Measurements from ENCODE around the gene TIMD4.
"Not testable (repeated sequence)": the region's sequence is repeated elsewhere in the genome, so short reads cannot be mapped to it uniquely, and the experiment has no call there.

Gene TIMD4

DNA sequence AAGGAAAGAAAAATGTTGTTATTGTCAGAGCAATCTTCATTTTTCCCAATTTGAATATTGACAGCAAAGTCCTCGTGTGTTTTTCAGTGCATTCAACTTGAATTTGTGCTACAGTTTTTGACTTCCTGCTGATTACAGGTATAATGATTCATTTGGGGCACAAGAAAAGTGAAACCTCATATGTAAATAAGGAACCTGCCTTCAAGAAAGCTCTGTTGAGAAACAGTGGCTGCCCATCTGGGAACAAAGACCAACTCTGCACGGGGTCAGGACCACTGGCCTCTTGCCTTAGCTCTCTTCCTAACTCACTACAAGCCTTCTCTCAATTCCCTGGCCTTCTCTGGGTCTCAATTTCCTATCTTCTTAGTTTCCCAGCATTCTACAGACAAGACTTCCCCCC lies 21.0 kb downstream of the TIMD4 start:
- H3K27me3 Mint-ChIP-seq, result no peaks in the 10 kb centered on the region
- no peak overlapping the region for H3K4me3 Mint-ChIP-seq
- peak; percentile 32 for DNase-seq
- H3K9me3 Mint-ChIP-seq, result peaks cover 17% of the 10 kb centered on the region
- peaks cover 33% of the 10 kb centered on the region for H3K36me3 Mint-ChIP-seq
- H3K27ac Mint-ChIP-seq, result peak overlapping the region; percentile 90
- H3K4me1 Mint-ChIP-seq, result peaks cover 41% of the 10 kb centered on the region
- CTCF ChIA-PET, result interaction anchor here (1.0 to 2.5 kb wide), 4 partner anchors 9 to 190 kb away, joined by 3 to 21 read pairs (median 8); no protein-coding TSS in a partner anchor

DNA sequence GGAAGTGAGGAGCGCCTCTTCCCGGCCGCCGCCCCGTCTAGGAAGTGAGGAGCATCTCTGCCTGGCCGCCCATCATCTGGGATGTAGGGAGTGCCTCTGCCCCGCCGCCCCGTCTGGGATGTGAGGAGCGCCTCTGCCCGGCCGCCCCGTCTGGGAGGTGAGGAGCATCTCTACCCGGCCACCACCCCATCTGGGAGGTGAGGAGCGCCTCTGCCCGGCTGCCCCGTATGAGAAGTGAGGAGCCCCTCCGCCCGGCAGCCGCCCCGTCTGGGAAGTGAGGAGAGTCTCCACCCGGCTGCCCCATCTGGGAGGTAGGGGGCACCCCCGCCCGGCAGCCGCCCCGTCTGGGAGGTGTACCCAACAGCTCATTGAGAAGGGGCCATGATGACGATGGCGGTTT lies 22.6 kb downstream of the TIMD4 start:
- Mint-ChIP-seq H3K9me3 (peaks cover 17% of the 10 kb centered on the region), H3K4me1 (peaks cover 48% of the 10 kb centered on the region), H3K36me3 (peaks cover 31% of the 10 kb centered on the region)
- H3K27ac Mint-ChIP-seq, H3K4me3 Mint-ChIP-seq, H3K27me3 Mint-ChIP-seq, CTCF ChIA-PET, DNase-seq: not testable (repeated sequence)

DNA sequence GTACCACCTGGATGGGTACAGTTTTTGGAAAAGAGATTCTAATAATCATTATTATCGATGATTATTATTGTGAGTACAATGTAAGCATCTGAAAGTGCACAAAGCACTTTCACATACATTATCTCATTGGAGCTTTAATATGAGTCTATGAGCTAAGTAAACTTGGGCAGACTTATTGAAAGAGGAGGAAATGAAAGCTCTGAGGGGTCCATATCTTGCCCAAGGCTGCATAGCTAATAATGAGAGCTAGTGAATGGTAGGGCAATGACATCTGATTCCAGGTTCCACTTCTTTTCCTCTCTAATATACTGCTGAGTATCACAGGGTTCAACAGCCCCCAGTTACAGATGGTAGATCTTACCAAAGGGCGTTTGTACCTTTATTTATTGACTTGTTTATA lies 26.1 kb downstream of the TIMD4 start:
- Mint-ChIP-seq H3K9me3 (peaks cover 16% of the 10 kb centered on the region), H3K36me3 (peaks cover 22% of the 10 kb centered on the region), H3K4me3 (no peak overlapping the region), H3K27me3 (no peaks in the 10 kb centered on the region), H3K27ac (no peak overlapping the region), H3K4me1 (peaks cover 69% of the 10 kb centered on the region)
- CTCF ChIA-PET, result interaction anchor here (0.7 to 5.8 kb wide), 7 partner anchors 16 to 268 kb away, joined by 3 to 36 read pairs (median 3); no protein-coding TSS in a partner anchor
- no peak for DNase-seq

DNA sequence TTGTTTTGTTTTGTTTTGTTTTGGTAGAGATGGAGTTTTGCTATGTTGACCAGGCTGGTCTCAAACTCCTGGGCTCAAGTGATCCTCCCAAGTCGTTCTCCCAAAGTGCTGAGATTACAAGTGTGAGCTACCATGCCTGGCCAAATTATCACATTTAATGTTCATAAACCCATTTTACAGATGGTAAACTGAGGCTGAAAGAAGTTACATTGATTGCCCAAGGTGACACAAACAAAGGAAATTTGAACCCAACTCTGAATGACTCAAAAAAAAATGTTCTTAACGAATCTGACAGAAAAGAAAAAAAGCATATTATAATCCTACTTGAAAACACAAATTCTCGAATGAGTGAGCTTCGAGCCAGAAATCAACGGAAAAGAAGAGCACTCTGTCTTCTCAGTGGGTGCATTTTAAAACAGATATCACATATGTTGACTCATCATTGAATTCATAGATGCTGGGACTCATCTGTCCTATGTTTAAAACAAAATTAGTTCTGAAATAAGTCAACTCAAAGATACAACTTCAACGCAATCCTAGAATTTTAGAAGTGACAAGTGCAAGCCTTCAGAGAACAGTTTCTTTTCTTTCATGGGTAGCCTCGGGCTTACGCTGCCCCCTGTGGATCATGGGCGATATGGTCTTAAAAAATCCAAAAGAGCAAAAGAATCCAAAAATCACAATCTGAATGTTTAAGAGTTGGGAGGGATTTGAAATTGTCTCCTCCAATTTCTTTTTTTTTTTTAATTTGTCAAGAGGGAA lies 28.4 kb downstream of the TIMD4 start:
- peak overlapping the region; percentile 69 for H3K27ac Mint-ChIP-seq
- H3K27me3 Mint-ChIP-seq, result no peaks in the 10 kb centered on the region
- H3K4me3 Mint-ChIP-seq, result no peak overlapping the region
- peaks cover 25% of the 10 kb centered on the region for H3K36me3 Mint-ChIP-seq
- H3K4me1 Mint-ChIP-seq, result peaks cover 76% of the 10 kb centered on the region
- peak; percentile 78 for DNase-seq
- CTCF ChIA-PET, result interaction anchor here (0.6 to 5.8 kb wide), 15 partner anchors 8 to 210 kb away, joined by 3 to 36 read pairs (median 5); no protein-coding TSS in a partner anchor
- peaks cover 24% of the 10 kb centered on the region for H3K9me3 Mint-ChIP-seq

DNA sequence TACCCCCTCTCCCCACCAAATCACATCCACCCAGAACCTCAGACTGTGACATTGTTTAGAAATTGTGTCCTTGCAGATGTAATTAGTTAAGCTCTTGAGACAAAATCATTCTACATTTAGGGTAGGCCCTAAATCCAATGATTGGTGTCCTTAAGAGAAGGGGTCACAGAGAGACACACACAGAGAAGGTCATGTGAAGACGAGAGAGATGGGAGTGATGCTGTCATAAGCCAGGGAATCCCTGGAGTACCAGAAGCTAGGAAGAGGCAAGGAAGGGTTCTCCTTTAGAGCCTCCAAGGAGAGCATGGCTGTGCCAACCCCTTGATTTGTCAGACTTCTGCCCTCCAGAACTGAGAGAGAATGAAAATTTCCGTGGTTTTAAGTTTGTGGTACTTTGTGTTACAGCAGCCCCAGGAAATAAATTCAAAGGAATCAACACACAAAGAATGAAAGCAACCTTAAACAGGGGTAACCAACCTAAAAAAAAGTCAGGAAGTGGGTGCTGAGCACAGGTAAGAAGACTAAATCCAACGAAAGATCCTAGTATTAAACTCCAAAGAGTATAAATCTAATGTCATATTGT lies 33.6 kb downstream of the TIMD4 start:
- Mint-ChIP-seq H3K36me3 (peaks cover 28% of the 10 kb centered on the region), H3K4me3 (no peak overlapping the region), H3K27me3 (no peaks in the 10 kb centered on the region), H3K27ac (peak overlapping the region; percentile 86), H3K9me3 (peaks cover 20% of the 10 kb centered on the region), H3K4me1 (peaks cover 90% of the 10 kb centered on the region)
- peak; percentile 28 for DNase-seq
- CTCF ChIA-PET, result interaction anchor here (1.3 to 3.5 kb wide), 5 partner anchors 13 to 203 kb away, joined by 3 to 23 read pairs (median 5); no protein-coding TSS in a partner anchor

DNA sequence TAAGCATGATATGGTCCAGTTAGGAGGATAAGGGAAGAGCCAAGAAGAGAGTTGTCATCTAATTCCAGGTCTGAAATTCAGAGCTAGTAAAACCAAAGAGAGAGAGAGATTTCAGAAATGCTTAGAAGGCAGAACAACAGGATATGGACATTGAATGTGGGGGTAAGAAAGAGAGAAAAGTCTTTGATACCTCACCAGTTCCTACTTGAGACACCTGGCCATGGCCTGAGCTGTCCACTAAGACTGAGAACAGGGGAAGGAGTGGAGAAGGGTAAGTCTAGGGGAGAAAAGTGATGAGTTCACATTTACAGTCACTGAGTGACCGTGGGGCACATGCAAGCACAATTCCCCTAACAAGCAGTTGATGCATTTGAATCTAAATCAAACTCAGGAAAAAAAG lies 35.5 kb downstream of the TIMD4 start:
- Mint-ChIP-seq H3K36me3 (peaks cover 28% of the 10 kb centered on the region), H3K27me3 (no peaks in the 10 kb centered on the region), H3K9me3 (peaks cover 20% of the 10 kb centered on the region), H3K4me3 (no peak overlapping the region), H3K27ac (peak overlapping the region; percentile 51), H3K4me1 (peaks cover 79% of the 10 kb centered on the region)
- CTCF ChIA-PET, result interaction anchor here (1.1 to 2.5 kb wide), 4 partner anchors 12 to 91 kb away, joined by 3 to 13 read pairs (median 4); no protein-coding TSS in a partner anchor
- no peak for DNase-seq

DNA sequence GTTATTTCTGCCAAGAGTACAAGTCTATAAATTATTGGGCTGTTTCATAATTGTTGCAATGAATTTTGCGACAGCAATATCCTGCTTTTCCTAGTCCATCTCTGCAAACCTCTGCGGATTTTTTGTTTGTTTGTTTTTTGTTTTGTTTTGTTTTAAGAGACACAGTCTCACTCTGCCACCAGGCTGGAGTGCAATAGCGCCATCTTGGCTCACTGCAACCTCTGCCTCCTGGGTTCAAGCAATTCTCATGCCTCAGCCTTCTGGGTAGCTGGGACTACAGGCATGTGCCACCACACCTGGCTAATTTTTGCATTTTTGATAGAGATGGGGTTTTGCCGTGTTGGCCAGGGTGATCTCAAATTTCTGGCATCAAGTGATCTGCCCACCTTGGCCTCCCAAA lies 37.3 kb downstream of the TIMD4 start:
- H3K27me3 Mint-ChIP-seq, H3K27ac Mint-ChIP-seq, DNase-seq, H3K4me3 Mint-ChIP-seq, CTCF ChIA-PET: not testable (repeated sequence)
- Mint-ChIP-seq H3K36me3 (peaks cover 20% of the 10 kb centered on the region), H3K4me1 (peaks cover 81% of the 10 kb centered on the region), H3K9me3 (peaks cover 12% of the 10 kb centered on the region)

DNA sequence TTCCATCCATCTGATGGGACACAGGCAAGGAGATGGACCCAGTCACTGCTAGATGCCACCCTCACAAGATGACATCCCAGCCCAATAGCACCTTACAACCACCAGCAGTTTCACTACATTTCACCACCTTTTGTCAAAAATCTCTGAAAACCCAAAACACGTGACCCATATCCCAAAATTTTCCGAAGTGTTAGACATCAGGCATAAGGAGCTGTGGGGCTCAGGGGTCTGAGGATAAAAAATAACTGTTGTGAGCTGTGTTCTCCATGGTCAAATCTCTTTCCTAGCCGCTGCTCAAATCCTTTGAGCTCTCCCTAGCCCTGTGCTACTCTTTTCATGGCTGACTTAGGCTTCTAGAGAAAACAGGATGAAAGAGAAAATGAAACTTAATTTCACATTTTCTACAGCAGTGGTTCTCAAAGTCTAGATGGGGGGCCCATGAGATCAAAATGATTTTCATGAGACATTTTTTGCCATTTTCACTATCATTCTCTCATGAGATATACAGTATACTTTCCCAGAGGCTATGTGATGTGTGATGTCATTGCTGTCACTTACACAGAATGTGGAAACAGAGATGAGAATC lies 40.7 kb downstream of the TIMD4 start:
- Mint-ChIP-seq H3K9me3 (peaks cover 6% of the 10 kb centered on the region), H3K36me3 (peaks cover 28% of the 10 kb centered on the region), H3K27ac (peak overlapping the region; percentile 93), H3K27me3 (no peaks in the 10 kb centered on the region), H3K4me1 (peaks cover 79% of the 10 kb centered on the region), H3K4me3 (peak overlapping the region; percentile 54)
- DNase-seq, result no peak
- CTCF ChIA-PET, result no interaction called here

DNA sequence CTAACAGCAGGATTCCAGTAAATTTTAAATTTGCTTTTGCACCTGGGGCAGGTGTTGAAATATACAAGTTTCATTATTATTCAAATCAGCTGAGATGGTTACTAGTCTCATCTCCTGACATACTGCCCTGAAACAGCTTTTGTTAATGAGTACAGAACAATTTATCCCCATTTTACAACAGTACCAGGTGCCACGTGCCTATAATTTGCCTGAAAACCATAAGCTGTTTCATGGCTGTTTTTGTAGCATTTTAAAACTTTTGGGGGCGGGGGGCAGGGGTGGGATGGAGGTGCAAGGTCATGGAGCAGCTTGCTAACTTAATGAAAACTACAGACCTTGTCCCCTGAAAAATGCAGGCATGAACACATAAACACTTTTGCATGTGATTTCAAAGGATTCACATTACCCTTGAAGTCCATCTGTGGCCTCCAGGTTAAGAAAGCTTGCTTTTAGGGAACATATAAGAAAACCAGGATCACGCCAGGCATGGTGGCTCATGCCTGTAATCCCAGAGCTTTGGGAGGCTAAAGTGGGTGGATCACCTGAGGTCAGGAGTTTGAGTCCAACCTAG lies 42.1 kb downstream of the TIMD4 start:
- CTCF ChIA-PET, result interaction anchor here (1.0 to 1.4 kb wide), 5 partner anchors 10 to 106 kb away, joined by 3 to 6 read pairs (median 4); no protein-coding TSS in a partner anchor
- peak overlapping the region; percentile 59 for H3K4me3 Mint-ChIP-seq

DNA sequence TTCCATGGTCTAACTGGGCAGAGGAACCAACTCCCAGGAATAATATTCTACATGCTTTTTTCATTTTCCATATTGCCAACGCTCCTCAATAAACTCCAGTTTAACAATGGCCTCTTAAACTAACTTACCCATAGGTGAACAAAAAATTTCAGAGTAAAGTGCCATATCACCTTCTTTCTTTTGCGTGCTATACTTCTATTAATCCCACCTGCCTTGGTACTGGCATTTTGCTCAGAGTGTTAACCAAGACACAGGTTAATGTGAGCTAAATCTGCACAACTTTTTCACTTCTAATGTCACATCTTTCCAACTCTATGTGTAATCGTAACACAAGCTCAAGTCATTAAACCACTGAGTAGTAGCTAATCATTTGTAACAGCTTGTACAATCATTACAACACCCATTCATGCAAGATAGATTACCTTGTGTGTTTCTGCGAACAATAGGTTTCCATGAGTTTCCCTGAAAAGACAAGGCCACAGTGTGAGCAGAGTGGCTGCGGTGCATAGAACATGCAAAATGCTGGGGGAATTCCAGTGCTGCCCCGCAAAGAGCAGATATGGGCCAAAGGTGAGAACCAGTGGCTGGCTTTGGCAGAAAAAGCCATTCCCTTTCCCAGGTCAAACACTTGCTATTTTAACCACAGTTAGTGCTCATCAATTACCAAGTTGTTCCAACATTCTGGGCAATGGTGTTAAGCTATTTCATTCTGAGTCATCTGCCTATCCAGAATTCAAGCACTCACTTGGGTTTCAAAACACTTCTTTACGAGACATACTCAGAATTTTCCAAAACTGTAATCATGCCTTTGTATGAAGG lies 42.8 kb downstream of the TIMD4 start:
- Mint-ChIP-seq H3K27me3 (no peaks in the 10 kb centered on the region), H3K27ac (peak overlapping the region; percentile 89), H3K36me3 (peaks cover 41% of the 10 kb centered on the region), H3K4me3 (peak overlapping the region; percentile 59), H3K9me3 (peaks cover 13% of the 10 kb centered on the region), H3K4me1 (peaks cover 77% of the 10 kb centered on the region)
- CTCF ChIA-PET, result interaction anchor here (0.9 to 1.4 kb wide), 6 partner anchors 11 to 107 kb away, joined by 3 to 6 read pairs (median 4); no protein-coding TSS in a partner anchor
- DNase-seq, result peak; percentile 42

More for the DNA sequence above, 42.1 kb downstream of the TIMD4 start:
- Mint-ChIP-seq H3K36me3 (peaks cover 34% of the 10 kb centered on the region), H3K27me3 (no peaks in the 10 kb centered on the region), H3K4me1 (peaks cover 77% of the 10 kb centered on the region), H3K9me3 (peaks cover 10% of the 10 kb centered on the region), H3K27ac (peak overlapping the region; percentile 89)
- DNase-seq, result no peak

DNA sequence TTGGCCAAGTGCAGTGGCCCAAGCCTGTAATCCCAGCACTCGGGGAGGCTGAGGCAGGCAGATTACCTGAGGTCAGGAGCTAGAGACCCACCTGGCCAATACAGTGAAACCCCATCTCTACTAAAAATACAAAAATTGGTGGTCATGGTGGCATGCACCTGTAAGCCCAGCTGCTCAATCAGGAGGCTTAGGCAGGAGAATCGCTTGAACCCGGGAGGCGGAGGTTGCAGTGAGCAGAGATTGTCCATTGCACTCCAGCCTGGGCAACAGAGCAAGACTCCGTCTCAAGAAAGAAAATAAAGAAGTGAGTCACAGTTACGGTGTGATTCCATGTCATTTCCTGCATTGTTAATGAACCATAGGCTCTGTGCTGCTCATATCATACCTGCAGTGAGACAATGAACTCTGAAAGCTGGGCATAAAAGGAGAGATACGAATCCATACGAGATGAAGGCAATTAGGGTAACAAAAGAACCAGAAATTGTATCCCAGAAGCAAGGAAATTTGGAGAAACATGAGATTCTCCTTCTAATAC lies 44.6 kb downstream of the TIMD4 start:
- H3K9me3 Mint-ChIP-seq, result peaks cover 21% of the 10 kb centered on the region
- DNase-seq, result no peak
- CTCF ChIA-PET, result interaction anchor here (1.1 to 4.6 kb wide), 3 partner anchors 10 to 54 kb away, joined by 3 to 13 read pairs (median 4); no protein-coding TSS in a partner anchor
- H3K36me3 Mint-ChIP-seq, result peaks cover 52% of the 10 kb centered on the region
- H3K4me1 Mint-ChIP-seq, result peaks cover 85% of the 10 kb centered on the region
- no peak overlapping the region for H3K4me3 Mint-ChIP-seq
- H3K27ac Mint-ChIP-seq, result no peak overlapping the region
- no peaks in the 10 kb centered on the region for H3K27me3 Mint-ChIP-seq

DNA sequence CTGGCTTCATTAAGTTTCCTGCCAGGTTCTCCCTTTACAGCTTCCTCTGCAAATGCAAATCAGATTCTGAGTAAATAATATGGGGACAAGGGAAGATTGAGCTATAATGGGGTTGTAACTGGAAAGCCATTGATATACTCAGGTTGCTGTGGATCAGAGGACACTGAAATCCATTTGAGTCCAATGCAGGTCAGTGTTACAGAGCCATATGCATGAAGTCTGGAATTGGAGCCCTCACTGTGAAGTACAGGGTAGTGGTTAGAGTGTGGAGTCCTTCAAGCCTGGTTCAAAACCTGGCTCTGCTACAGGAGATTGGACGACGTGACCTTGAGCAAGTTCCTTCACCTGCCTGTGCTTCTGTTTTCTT lies 48.7 kb downstream of the TIMD4 start:
- Mint-ChIP-seq H3K27ac (peak overlapping the region; percentile 99), H3K36me3 (peaks cover 63% of the 10 kb centered on the region), H3K4me3 (peak overlapping the region; percentile 56), H3K9me3 (peaks cover 35% of the 10 kb centered on the region), H3K4me1 (peaks cover 76% of the 10 kb centered on the region), H3K27me3 (no peaks in the 10 kb centered on the region)
- CTCF ChIA-PET, result interaction anchor here (0.8 to 4.6 kb wide), 12 partner anchors 9 to 218 kb away, joined by 3 to 13 read pairs (median 4); partner anchors contain the start of gene HAVCR2
- no peak for DNase-seq

Measured in activated naive CD4-positive, alpha-beta T cell treated with anti-CD3 and anti-CD28 coated beads, Interleukin-2, amount 10 ng/mL, durations not matched to agents 7 days and 5 days (primary cell).